ENCODE results near the gene PTPN13. TPM values are rescaled to one million over a fixed set of nuclear protein-coding genes. Genes with fewer than 3 reads are reported as not detected.

PTPN13 gene
- polyA plus RNA-seq, 1 experiment, result 19.4 TPM

GRCh38 chr4:86554646-86555045 lies 39.5 kb upstream of the PTPN13 start:
- H3K4me3 ChIP-seq (ENCODE audit: low read depth, low read length), result no peak overlapping the region
- no peak for DNase-seq (ENCODE audit: low read depth)
- H3K27me3 ChIP-seq (ENCODE audit: control insufficient read depth, insufficient read depth, low read length), result no peaks in the 10 kb centered on the region
- ChIA-PET CTCF (no interaction called here), POLR2A (no interaction called here)
- no peak for TF ChIP-seq CTCF (IDR thresholded peaks at IDR 0.05; ENCODE audit: insufficient read depth, low read depth, low read length)
- H3K36me3 ChIP-seq (ENCODE audit: control insufficient read depth, insufficient read depth, low read length), result no peaks in the 10 kb centered on the region

GRCh38 chr4:86556791-86557415 lies 37.2 kb upstream of the PTPN13 start:
- no peak overlapping the region for H3K4me3 ChIP-seq (ENCODE audit: low read depth, low read length)
- DNase-seq (ENCODE audit: low read depth), result peak; percentile 19
- H3K36me3 ChIP-seq (ENCODE audit: control insufficient read depth, insufficient read depth, low read length), result no peaks in the 10 kb centered on the region
- H3K27me3 ChIP-seq (ENCODE audit: control insufficient read depth, insufficient read depth, low read length), result no peaks in the 10 kb centered on the region
- POLR2A ChIA-PET, result no interaction called here
- no peak for TF ChIP-seq CTCF (IDR thresholded peaks at IDR 0.05; ENCODE audit: insufficient read depth, low read depth, low read length)
- CTCF ChIA-PET, result no interaction called here

DNA sequence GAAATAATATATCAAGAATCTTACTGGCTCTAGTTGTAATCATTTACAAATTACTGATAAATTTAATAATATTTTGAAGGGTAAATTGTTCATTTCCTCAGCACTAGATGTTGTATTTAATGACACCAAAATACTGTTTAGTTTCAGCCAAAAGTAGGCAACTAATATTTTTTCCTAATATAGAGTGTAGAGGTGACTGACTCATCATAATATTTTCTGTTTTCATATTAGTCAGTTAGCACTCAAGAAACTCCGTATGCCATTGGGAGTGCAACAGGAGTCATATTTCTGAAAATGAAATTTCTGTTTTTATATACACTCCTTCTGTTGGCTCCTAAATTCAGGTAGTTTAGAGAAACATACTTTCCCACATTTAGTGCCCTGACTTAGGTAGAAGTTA lies 36.6 kb upstream of the PTPN13 start:
- Histone ChIP-seq H3K27me3 (ENCODE audit: control insufficient read depth, insufficient read depth, low read length) (no peaks in the 10 kb centered on the region), H3K36me3 (ENCODE audit: control insufficient read depth, insufficient read depth, low read length) (no peaks in the 10 kb centered on the region), H3K4me3 (ENCODE audit: low read depth, low read length) (no peak overlapping the region)
- CTCF ChIA-PET, result no interaction called here
- no peak for DNase-seq (ENCODE audit: low read depth)
- TF ChIP-seq CTCF (IDR thresholded peaks at IDR 0.05; ENCODE audit: insufficient read depth, low read depth, low read length), result no peak
- POLR2A ChIA-PET, result no interaction called here

- no peak for TF ChIP-seq CTCF (IDR thresholded peaks at IDR 0.05; ENCODE audit: insufficient read depth, low read depth, low read length)
- Histone ChIP-seq H3K36me3 (ENCODE audit: control insufficient read depth, insufficient read depth, low read length) (no peaks in the 10 kb centered on the region), H3K4me3 (ENCODE audit: low read depth, low read length) (no peak overlapping the region), H3K27me3 (ENCODE audit: control insufficient read depth, insufficient read depth, low read length) (no peaks in the 10 kb centered on the region)
- POLR2A ChIA-PET, result no interaction called here
- CTCF ChIA-PET, result no interaction called here
- no peak for DNase-seq (ENCODE audit: low read depth)
Measured at GRCh38 chr4:86558258-86558657, 35.9 kb upstream of the PTPN13 start.

DNA sequence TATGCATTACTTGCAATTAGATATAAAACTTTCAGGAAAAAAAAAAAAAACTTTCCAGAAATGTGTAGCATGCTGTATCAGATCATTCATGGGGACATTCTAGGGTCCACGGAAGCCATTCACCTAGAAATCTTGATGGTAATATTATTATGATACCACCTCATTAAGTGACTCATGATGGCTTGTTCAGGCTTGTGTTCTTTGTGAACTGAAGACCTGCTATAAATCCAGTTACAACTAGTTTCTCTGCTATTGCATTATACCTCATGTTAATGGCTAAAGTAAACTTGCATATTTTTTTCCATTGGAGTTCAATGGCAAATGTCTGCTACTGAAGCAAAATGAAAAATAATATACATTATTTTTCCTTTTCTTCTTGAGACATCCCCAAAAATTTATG lies 35.3 kb upstream of the PTPN13 start:
- ChIA-PET CTCF (no interaction called here), POLR2A (no interaction called here)
- TF ChIP-seq CTCF (IDR thresholded peaks at IDR 0.05; ENCODE audit: insufficient read depth, low read depth, low read length), result no peak
- DNase-seq (ENCODE audit: low read depth), result no peak
- H3K4me3 ChIP-seq (ENCODE audit: low read depth, low read length), result no peak overlapping the region
- no peaks in the 10 kb centered on the region for H3K27me3 ChIP-seq (ENCODE audit: control insufficient read depth, insufficient read depth, low read length)
- no peaks in the 10 kb centered on the region for H3K36me3 ChIP-seq (ENCODE audit: control insufficient read depth, insufficient read depth, low read length)
